HepG2 (cell line): ENCODE results near the gene WNT7B. TPM values are rescaled to one million over a fixed set of nuclear protein-coding genes. Genes with fewer than 3 reads are reported as not detected.

ENCODE experiments used
- ATAC-seq: fragments of 200-7000 bp; cut with Tn5 transposase; 3 replicates; pipeline ENCODE4 v1.9.1; 2020; ENCODE audit warnings: mild to moderate bottlenecking, moderate library complexity
- BruUV-seq: library from RNA; stranded (reverse); fragments of 400-500 nt; replicated peaks from 2 replicates; lab custom pipeline; 2021; lab: Mats Ljungman, UMichigan
- CTCF ChIA-PET: fragments of 300-600 bp; formaldehyde crosslinking; extraction: SDS; loops from one replicate; lab custom pipeline; 2021; ENCODE audit warnings: low total read pairs, inconsistent platforms, low intra/inter-chr PET ratio; lab: Yijun Ruan, JAX
- POLR2A ChIA-PET: fragments of 350-600 bp; sonication (Branson Sonifier 250); formaldehyde crosslinking; loops from one replicate; lab custom pipeline; 2020; ENCODE audit warnings: antibody characterized with exemption, inconsistent platforms; lab: Yijun Ruan, JAX
- DNase-seq: peaks from one replicate; pipeline ENCODE4 v3.0.0-alpha.2; 2015; ENCODE audit warnings: low spot score
- FAIRE-seq: peaks from 3 replicates; lab custom pipeline; 2011; peaks lifted over from hg19 to GRCh38; lab: Jason Lieb, UNC
- H2AFZ ChIP-seq: one replicate; pipeline ENCODE4 v1.6.1; 2011; ENCODE audit warnings: low read length, inconsistent platforms
- H3K27ac ChIP-seq: fragments of 300-600 bp; 3 replicates; pipeline ENCODE4 v1.8.0; 2011; ENCODE audit warnings: mixed run types, mild to moderate bottlenecking, mixed read lengths, low read length, inconsistent platforms; ENCODE audit not compliant: insufficient read depth; ENCODE audit errors: extremely low read length
- H3K27me3 ChIP-seq, 2 experiments: fragments of 200-600 bp in 1 of 2; 2 replicates in 1 of 2; 3 replicates in 1 of 2; pipeline versions ENCODE4 v1.6.0 to v1.8.0; 2011; ENCODE audit warnings: low read length in 2 of 2, mild to moderate bottlenecking in 2 of 2, moderate library complexity in 2 of 2, inconsistent platforms in 1 of 2; ENCODE audit not compliant: insufficient read depth in 2 of 2, control insufficient read depth in 1 of 2
- H3K36me3 ChIP-seq, 2 experiments: fragments of 200-600 bp in 1 of 2; replicated peaks in 1 of 2; 2 replicates in 1 of 2; 3 replicates in 1 of 2; pipeline versions ENCODE4 v1.5.1 to v1.8.0; 2011; ENCODE audit warnings: low read length in 2 of 2, inconsistent platforms in 1 of 2; ENCODE audit not compliant: insufficient read depth in 2 of 2, control insufficient read depth in 1 of 2
- H3K4me1 ChIP-seq: 2 replicates; pipeline ENCODE4 v1.5.1; 2012; ENCODE audit warnings: low read length, inconsistent platforms; ENCODE audit not compliant: insufficient read depth
- H3K4me2 ChIP-seq: 2 replicates; pipeline ENCODE4 v1.6.0; 2011; ENCODE audit warnings: low read depth, low read length, inconsistent platforms
- H3K4me3 ChIP-seq, 3 experiments: fragments of 200-600 bp in 1 of 3; sonication (generic), shearing (Covaris generic) in 1 of 3; replicated peaks in 1 of 3; 2 replicates each; pipeline ENCODE4 v1.5.1; 2011 to 2016; ENCODE audit warnings: low read length in 3 of 3, inconsistent platforms in 2 of 3, low read depth in 2 of 3, mild to moderate bottlenecking in 2 of 3, control low read depth in 1 of 3, mixed read lengths in 1 of 3; ENCODE audit not compliant: insufficient read depth in 1 of 3
- H3K79me2 ChIP-seq: one replicate; pipeline ENCODE4 v1.6.1; 2011; ENCODE audit warnings: low read length, inconsistent platforms; ENCODE audit not compliant: insufficient read depth
- H3K9ac ChIP-seq: 2 replicates; pipeline ENCODE4 v1.6.0; 2011; ENCODE audit warnings: mild to moderate bottlenecking, low read depth, low read length, inconsistent platforms; ENCODE audit not compliant: insufficient read depth
- H3K9me3 ChIP-seq: 2 replicates; pipeline ENCODE4 v1.5.1; 2012; ENCODE audit warnings: mild to moderate bottlenecking, low read length
- H4K20me1 ChIP-seq: 2 replicates; pipeline ENCODE4 v1.6.0; 2011; ENCODE audit warnings: inconsistent platforms, mild to moderate bottlenecking, low read length, moderate library complexity; ENCODE audit not compliant: insufficient read depth
- GABPB1 ChIP-seq: IDR thresholded peaks from 2 replicates; pipeline ENCODE4 v1.6.1; 2016; ENCODE audit warnings: mild to moderate bottlenecking, missing genetic modification reagents, moderate library complexity, missing compliant biosample characterization
- HNRNPL ChIP-seq: fragments of 200-400 bp; formaldehyde crosslinking; IDR thresholded peaks from 2 replicates; pipeline ENCODE4 v1.6.1; 2017; ENCODE audit warnings: mild to moderate bottlenecking, low read depth, low read length
- MAF1 ChIP-seq: sonication (generic); formaldehyde crosslinking; IDR thresholded peaks from 2 replicates; pipeline ENCODE4 v1.5.0; 2020; ENCODE audit warnings: missing genetic modification reagents, borderline replicate concordance
- MTA1 ChIP-seq: sonication (generic); formaldehyde crosslinking; IDR thresholded peaks from 2 replicates; pipeline ENCODE4 v1.4.0; 2020; ENCODE audit warnings: missing genetic modification reagents, mild to moderate bottlenecking, borderline replicate concordance
- MYC ChIP-seq: sonication (generic); formaldehyde crosslinking; IDR thresholded peaks from 2 replicates; pipeline ENCODE4 v1.9.0; 2021; ENCODE audit warnings: missing genetic modification reagents, borderline replicate concordance
- NBN ChIP-seq: fragments of 450-650 bp; conservative IDR thresholded peaks from 2 replicates; pipeline ENCODE4 v1.6.1; 2017
- REXO4 ChIP-seq: sonication (generic); formaldehyde crosslinking; IDR thresholded peaks from 2 replicates; pipeline ENCODE4 v1.8.0; 2022; ENCODE audit warnings: missing genetic modification reagents, mild to moderate bottlenecking, borderline replicate concordance
- SMARCE1 ChIP-seq: fragments of 450-650 bp; IDR thresholded peaks from 2 replicates; pipeline ENCODE4 v1.6.1; 2017; ENCODE audit warnings: borderline replicate concordance
- ZBTB21 ChIP-seq: sonication (generic); formaldehyde crosslinking; IDR thresholded peaks from 2 replicates; pipeline ENCODE4 v1.4.0; 2020; ENCODE audit warnings: missing genetic modification reagents
- whole genome bisulfite sequencing: methylation state at CpG from one replicate; pipeline ENCODE4 v1.1.6; 2017; ENCODE audit warnings: low lambda C conversion rate; 5-methylcytosine and 5-hydroxymethylcytosine counted together
- in situ Hi-C: cut with HindIII; loops from 2 replicates; pipeline ENCODE4 v1.10.0; 2017; ENCODE audit warnings: low pct_unique_long_range_greater_than_20kb; ENCODE audit not compliant: extremely low pct_ligation_motif_present
- intact Hi-C: fragments of 100-400 bp; cut with micrococcal nuclease; formaldehyde crosslinking; loops from one replicate; pipeline ENCODE4 v1.10.0; 2022; ENCODE audit not compliant: unreplicated experiment
- polyA plus RNA-seq, 8 experiments: library from polyadenylated mRNA; depleted of rRNA in 3 of 8; stranded (reverse) in 7 of 8; unstranded in 1 of 8; fragments of >200 nt; fragmentation: Illumina TruSeq in 4 of 8; extraction: Trizol in 4 of 8; gene quantifications; 2 replicates each; pipeline versions ENCODE4 v1.2.1 to v1.2.3, GENCODE V29; 2011 to 2016; ENCODE audit warnings: low read depth in 4 of 8, missing spikeins in 1 of 8, mixed read lengths in 1 of 8; ENCODE audit not compliant: insufficient read depth in 1 of 8
- total RNA-seq, 5 experiments: library from RNA; depleted of rRNA; stranded (reverse); fragments of >200 nt; fragmentation: Illumina TruSeq; extraction: Trizol; gene quantifications; 2 replicates each; pipeline ENCODE4 v1.2.3, GENCODE V29; 2016; ENCODE audit warnings: low read depth in 1 of 5
- TF ChIP-seq, protein P1 (sequence below): sonication (generic); formaldehyde crosslinking; IDR thresholded peaks from 2 replicates; pipeline ENCODE4 v1.9.0; 2022; ENCODE audit warnings: missing genetic modification reagents, mild to moderate bottlenecking, borderline replicate concordance
- TF ChIP-seq, protein P2 (sequence below): IDR thresholded peaks from 2 replicates; pipeline ENCODE4 v1.6.1; 2016; ENCODE audit warnings: low read depth, borderline replicate concordance
- TF ChIP-seq, protein P3 (sequence below): sonication (generic); formaldehyde crosslinking; IDR thresholded peaks from 2 replicates; pipeline ENCODE4 v1.5.1; 2020; ENCODE audit warnings: mild to moderate bottlenecking, missing genetic modification reagents, moderate library complexity

Gene WNT7B
- total and polyA plus RNA-seq, 2 of the 13 experiments (the other 11 are each of a cell fraction or from before 2014, with no cell fraction given), result 0.09 TPM; not detected in 1

DNA sequence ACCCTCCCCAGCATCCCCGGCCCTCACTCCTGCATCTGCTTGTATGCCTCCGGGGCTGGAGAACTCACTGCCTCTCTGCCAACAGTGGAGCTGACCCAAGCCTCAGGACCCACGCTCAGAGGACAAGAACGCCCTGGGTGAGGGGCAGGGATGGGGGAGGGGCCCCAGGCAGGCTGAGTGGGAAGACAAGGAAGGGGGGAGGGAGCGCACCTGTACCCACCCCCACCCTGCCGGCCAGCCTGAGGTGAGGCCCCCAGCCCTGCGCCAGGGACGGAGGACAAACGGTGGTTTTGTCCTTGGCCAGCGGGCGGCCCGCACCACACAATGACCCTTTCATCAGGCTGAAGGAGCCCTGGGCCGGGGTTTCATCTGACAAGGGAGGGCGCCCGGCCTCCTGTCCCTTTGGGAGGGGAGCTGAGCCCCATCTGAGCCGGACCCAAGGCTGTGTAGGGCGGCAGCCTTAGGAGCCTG, 10.0 kb downstream of the WNT7B start (continued):
- TF ChIP-seq, protein P1, sequence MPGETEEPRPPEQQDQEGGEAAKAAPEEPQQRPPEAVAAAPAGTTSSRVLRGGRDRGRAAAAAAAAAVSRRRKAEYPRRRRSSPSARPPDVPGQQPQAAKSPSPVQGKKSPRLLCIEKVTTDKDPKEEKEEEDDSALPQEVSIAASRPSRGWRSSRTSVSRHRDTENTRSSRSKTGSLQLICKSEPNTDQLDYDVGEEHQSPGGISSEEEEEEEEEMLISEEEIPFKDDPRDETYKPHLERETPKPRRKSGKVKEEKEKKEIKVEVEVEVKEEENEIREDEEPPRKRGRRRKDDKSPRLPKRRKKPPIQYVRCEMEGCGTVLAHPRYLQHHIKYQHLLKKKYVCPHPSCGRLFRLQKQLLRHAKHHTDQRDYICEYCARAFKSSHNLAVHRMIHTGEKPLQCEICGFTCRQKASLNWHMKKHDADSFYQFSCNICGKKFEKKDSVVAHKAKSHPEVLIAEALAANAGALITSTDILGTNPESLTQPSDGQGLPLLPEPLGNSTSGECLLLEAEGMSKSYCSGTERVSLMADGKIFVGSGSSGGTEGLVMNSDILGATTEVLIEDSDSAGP (CRISPR knock-in tag), result peak; percentile 26; the same call in 1 of the 2 replicates
- TF ChIP-seq SMARCE1 (no peak), ZBTB21 (no peak)
- TF ChIP-seq, protein P2, sequence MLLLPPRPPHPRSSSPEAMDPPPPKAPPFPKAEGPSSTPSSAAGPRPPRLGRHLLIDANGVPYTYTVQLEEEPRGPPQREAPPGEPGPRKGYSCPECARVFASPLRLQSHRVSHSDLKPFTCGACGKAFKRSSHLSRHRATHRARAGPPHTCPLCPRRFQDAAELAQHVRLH (CRISPR knock-in tag), result no peak

DNA sequence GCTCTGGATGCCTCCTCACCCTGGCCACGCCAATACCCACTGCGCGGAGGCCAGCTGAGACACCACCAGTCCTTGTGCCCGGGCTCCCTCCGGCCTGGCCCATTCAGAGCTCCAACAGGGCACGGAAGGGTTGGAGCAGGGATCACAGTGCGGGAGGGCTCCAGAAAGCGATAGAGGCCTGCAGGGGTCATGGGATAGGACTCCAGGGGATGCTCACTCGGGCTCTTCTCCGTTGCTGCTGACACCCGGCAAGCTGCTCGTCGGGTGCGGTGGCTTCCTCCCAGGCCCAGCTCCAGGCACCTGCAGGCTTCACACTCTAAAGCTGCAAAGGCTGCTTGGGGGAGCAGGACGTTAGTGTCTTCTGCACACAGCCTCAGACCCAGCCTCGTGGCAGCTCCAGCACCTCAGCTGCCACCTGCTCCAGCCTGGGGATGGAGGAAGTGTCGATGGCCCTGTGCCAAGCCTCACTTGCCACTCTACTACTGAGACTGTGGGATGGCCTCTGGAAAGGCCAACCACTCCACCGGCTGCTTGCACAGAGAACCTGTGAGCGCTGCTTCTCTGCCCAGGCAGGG, 10.6 kb downstream of the WNT7B start:
- Histone ChIP-seq H3K36me3 (no peaks in the 10 kb centered on the region), H3K4me3 (peak overlapping the region in 1 of 3 experiments; percentile 28; a peak in 1 of 6 replicates), H3K27ac (no peak overlapping the region), H3K27me3 (peaks cover 17 to 90% of the 10 kb centered on the region in 2 experiments), H4K20me1 (0 out of 2 replicates have a peak, but pooled peaks cover 5% of the 10 kb centered on the region), H2AFZ (no peak overlapping the region), H3K9me3 (no peaks in the 10 kb centered on the region), H3K79me2 (no peaks in the 10 kb centered on the region), H3K9ac (no peak overlapping the region), H3K4me1 (peaks cover 40% of the 10 kb centered on the region), H3K4me2 (peak overlapping the region; percentile 43; the same call in 1 of the 2 replicates)
- CTCF ChIA-PET, result no interaction called here
- ATAC-seq (no peak; the same call in 2 of the 3 replicates), FAIRE-seq (no peak), DNase-seq (no peak)
- intact Hi-C loops (loop anchor here (5.0 kb wide), 1 partner anchor 319 kb away; no protein-coding TSS in a partner anchor), in situ Hi-C loops (no loop called here)
- TF ChIP-seq NBN (no peak), MYC (CRISPR knock-in tag) (0 out of 2 replicates have a peak, but pooled peaks have one; percentile 21), MTA1 (peak; percentile 16; the same call in 1 of the 2 replicates), GABPB1 (CRISPR knock-in tag) (peak; percentile 22; the same call in 1 of the 2 replicates), MAF1 (CRISPR knock-in tag) (0 out of 2 replicates have a peak, but pooled peaks have one; percentile 17), REXO4 (CRISPR knock-in tag) (no peak), HNRNPL (no peak)
- TF ChIP-seq, protein P3, sequence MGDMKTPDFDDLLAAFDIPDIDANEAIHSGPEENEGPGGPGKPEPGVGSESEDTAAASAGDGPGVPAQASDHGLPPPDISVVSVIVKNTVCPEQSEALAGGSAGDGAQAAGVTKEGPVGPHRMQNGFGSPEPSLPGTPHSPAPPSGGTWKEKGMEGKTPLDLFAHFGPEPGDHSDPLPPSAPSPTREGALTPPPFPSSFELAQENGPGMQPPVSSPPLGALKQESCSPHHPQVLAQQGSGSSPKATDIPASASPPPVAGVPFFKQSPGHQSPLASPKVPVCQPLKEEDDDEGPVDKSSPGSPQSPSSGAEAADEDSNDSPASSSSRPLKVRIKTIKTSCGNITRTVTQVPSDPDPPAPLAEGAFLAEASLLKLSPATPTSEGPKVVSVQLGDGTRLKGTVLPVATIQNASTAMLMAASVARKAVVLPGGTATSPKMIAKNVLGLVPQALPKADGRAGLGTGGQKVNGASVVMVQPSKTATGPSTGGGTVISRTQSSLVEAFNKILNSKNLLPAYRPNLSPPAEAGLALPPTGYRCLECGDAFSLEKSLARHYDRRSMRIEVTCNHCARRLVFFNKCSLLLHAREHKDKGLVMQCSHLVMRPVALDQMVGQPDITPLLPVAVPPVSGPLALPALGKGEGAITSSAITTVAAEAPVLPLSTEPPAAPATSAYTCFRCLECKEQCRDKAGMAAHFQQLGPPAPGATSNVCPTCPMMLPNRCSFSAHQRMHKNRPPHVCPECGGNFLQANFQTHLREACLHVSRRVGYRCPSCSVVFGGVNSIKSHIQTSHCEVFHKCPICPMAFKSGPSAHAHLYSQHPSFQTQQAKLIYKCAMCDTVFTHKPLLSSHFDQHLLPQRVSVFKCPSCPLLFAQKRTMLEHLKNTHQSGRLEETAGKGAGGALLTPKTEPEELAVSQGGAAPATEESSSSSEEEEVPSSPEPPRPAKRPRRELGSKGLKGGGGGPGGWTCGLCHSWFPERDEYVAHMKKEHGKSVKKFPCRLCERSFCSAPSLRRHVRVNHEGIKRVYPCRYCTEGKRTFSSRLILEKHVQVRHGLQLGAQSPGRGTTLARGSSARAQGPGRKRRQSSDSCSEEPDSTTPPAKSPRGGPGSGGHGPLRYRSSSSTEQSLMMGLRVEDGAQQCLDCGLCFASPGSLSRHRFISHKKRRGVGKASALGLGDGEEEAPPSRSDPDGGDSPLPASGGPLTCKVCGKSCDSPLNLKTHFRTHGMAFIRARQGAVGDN, result 0 out of 2 replicates have a peak, but pooled peaks have one; percentile 12
- no TSS peak for BruUV-seq
- 37% methylated on average over 11 of the region's 19 CpGs for WGBS
- POLR2A ChIA-PET, result interaction anchor here (0.6 kb wide), 1 partner anchor 361 kb away, joined by 3 read pairs; no protein-coding TSS in a partner anchor
